NK-92 (cell line): ENCODE results near the gene BTBD16.

Experiments
- DNase-seq: peaks from one replicate; lab custom pipeline; 2025; ENCODE audit not compliant: unreplicated experiment; lab: John Stamatoyannopoulos, UW

The BTBD16 gene

GRCh38 chr10:122269059-122269687, 1.9 kb upstream of the BTBD16 start:
- DNase-seq = no peak

- DNase-seq = no peak
Observed at GRCh38 chr10:122273966-122274545, 3.0 kb downstream of the BTBD16 start.

GRCh38 chr10:122276611-122277208, 5.6 kb downstream of the BTBD16 start:
- no peak for DNase-seq

GRCh38 chr10:122277526-122278136, 6.5 kb downstream of the BTBD16 start:
- DNase-seq = no peak

GRCh38 chr10:122279725-122280141, 8.6 kb downstream of the BTBD16 start:
- DNase-seq = no peak

- no peak for DNase-seq
Observed at GRCh38 chr10:122280156-122280555, 9.1 kb downstream of the BTBD16 start.

GRCh38 chr10:122281018-122281626, 10.0 kb downstream of the BTBD16 start:
- no peak for DNase-seq

GRCh38 chr10:122281751-122282150, 10.7 kb downstream of the BTBD16 start:
- DNase-seq = no peak

- no peak for DNase-seq
Observed at GRCh38 chr10:122282253-122282671, 11.2 kb downstream of the BTBD16 start.

- DNase-seq = no peak
Observed at GRCh38 chr10:122282909-122283308, 11.8 kb downstream of the BTBD16 start.

GRCh38 chr10:122285506-122286444, 14.7 kb downstream of the BTBD16 start:
- DNase-seq = no peak

- no peak for DNase-seq
Observed at GRCh38 chr10:122286867-122287266, 15.8 kb downstream of the BTBD16 start.

GRCh38 chr10:122287570-122287969, 16.5 kb downstream of the BTBD16 start:
- no peak for DNase-seq

- DNase-seq = no peak
Observed at GRCh38 chr10:122288262-122288661, 17.2 kb downstream of the BTBD16 start.

- no peak for DNase-seq
Observed at GRCh38 chr10:122288917-122289316, 17.8 kb downstream of the BTBD16 start.

- DNase-seq = no peak
Observed at GRCh38 chr10:122290334-122290733, 19.2 kb downstream of the BTBD16 start.

GRCh38 chr10:122290833-122291532, 19.9 kb downstream of the BTBD16 start:
- no peak for DNase-seq

- DNase-seq = no peak
Observed at GRCh38 chr10:122291739-122292138, 20.6 kb downstream of the BTBD16 start.

GRCh38 chr10:122292376-122292775, 21.3 kb downstream of the BTBD16 start:
- DNase-seq = no peak
